ENCODE measurements around the gene SLC25A4. TPM values are rescaled to one million over a fixed set of nuclear protein-coding genes. Genes with fewer than 3 reads are reported as not detected.

The SLC25A4 gene
- total RNA-seq, 1 donor from 2014 or later = 61.5 TPM

DNA sequence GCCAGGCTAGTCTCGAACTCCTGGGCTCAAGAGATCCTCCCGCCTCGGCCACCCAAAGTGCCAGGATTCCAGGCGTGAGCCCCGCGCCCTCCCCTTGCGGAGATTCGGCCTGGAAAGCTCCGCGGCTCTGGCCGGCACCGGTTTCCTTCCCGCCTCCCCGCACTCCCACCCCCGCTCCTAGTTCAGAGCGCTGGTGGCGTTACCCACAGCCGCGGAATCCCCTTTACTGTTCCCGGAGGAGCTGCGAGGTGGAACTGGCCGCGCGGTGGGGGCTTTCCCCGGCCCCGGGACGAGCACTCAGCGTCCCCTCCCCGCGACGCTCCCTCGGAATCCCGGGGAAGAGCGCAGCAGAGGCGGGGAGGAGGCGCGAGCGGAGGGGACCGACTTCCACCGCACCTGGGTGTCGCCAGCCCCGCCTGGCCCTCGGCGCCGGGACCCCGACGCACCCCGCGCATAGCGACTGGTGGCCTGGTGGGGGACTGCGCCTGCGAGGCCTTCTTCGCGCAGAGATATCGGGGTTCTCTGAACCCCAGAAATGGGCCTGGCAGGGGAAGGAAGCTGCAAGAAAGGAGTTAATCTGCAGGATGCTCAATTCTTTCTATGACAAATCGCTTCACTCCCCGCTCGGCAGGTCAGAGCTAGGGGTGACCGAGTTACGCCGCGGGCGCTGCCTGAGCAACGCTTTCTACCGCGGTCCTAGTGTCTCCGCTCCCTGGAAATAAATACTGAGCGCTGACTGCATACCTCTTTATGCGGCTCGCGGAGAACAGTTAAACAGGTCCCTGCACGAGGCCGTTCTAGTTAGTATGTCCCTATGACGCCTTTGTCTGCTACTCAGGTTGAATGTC lies 14.6 kb upstream of the SLC25A4 start:
- DNase-seq (ENCODE audit: low spot score) = no peak
- Mint-ChIP-seq H3K4me3 (ENCODE audit: unreplicated experiment) (peak overlapping the region; percentile 78), H3K27me3 (ENCODE audit: low read depth) (peaks cover 4% of the 10 kb centered on the region), H3K36me3 (ENCODE audit: low read depth) (no peaks in the 10 kb centered on the region), H3K4me1 (ENCODE audit: low read depth) (peaks cover 11% of the 10 kb centered on the region), H3K27ac (ENCODE audit: unreplicated experiment) (peak overlapping the region; percentile 27), H3K9me3 (ENCODE audit: low read depth) (no peaks in the 10 kb centered on the region)
- TF ChIP-seq CTCF (IDR thresholded peaks at IDR 0.05) = peak; percentile 48

- Mint-ChIP-seq H3K4me1 (ENCODE audit: low read depth) (no peaks in the 10 kb centered on the region), H3K36me3 (ENCODE audit: low read depth) (no peaks in the 10 kb centered on the region), H3K27me3 (ENCODE audit: low read depth) (no peaks in the 10 kb centered on the region), H3K4me3 (ENCODE audit: unreplicated experiment) (no peak overlapping the region), H3K9me3 (ENCODE audit: low read depth) (no peaks in the 10 kb centered on the region), H3K27ac (ENCODE audit: unreplicated experiment) (no peak overlapping the region)
- peak; percentile 94 for TF ChIP-seq CTCF (IDR thresholded peaks at IDR 0.05)
- DNase-seq (ENCODE audit: low spot score) = no peak
Measured at GRCh38 chr4:185134307-185134869, 8.7 kb upstream of the SLC25A4 start.

DNA sequence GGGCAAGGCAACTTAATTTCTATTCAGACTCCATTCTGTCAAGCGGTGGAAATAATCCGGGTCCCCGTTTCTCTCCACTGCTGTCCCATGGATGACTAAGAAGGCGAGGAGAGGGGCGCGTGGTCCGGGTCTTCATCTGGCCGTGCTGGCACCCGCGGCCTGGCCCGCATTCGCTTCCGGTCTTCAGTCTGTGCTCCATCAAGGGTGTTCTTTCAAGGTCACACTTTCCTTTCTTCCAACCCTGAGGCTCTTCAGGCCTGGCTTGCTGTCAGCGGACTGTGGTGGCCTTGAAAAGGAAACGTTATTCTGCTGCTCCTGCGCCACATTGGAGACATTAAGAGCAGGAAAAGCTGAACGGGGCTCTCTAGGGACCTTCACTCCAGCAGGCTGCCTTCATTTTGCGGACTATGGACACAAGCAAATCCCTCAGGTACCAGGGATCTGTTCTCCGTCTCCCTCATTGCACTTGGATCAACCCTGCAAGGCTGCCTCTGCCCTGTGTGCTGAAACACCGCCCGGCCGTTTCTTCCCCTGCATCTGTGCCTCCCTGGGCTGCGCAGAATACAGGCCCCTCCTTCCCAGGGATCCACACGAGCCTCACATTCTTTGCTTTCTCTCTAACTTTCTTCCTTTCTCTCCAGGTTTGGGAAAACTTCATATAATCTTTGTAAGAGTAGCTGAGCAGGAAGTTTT lies 5.7 kb upstream of the SLC25A4 start:
- TF ChIP-seq CTCF (IDR thresholded peaks at IDR 0.05) = no peak
- peaks cover 2% of the 10 kb centered on the region for H3K4me1 Mint-ChIP-seq (ENCODE audit: low read depth)
- no peaks in the 10 kb centered on the region for H3K9me3 Mint-ChIP-seq (ENCODE audit: low read depth)
- no peak overlapping the region for H3K27ac Mint-ChIP-seq (ENCODE audit: unreplicated experiment)
- H3K36me3 Mint-ChIP-seq (ENCODE audit: low read depth) = no peaks in the 10 kb centered on the region
- DNase-seq (ENCODE audit: low spot score) = no peak
- no peak overlapping the region for H3K4me3 Mint-ChIP-seq (ENCODE audit: unreplicated experiment)
- H3K27me3 Mint-ChIP-seq (ENCODE audit: low read depth) = no peaks in the 10 kb centered on the region

DNA sequence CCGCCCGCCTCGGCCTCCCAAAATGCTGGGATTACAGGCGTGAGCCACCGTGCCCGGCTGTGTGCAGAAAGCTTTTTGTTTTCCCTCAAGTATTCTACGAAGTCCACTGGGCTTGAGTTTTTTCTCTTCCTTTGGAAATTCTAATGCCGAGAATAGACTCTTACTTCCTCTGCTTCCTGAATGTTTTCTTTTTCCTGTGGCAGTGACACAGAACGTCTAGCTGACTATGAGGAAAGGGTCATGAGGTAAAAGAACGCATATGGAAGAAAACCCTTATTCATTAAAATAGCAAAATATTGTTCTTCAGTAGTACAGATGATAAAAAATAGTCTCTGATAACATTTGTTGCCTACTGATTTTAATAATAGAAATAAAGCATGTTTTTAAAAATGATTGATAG lies 4.9 kb upstream of the SLC25A4 start:
- Mint-ChIP-seq H3K4me1 (ENCODE audit: low read depth) (peaks cover 5% of the 10 kb centered on the region), H3K9me3 (ENCODE audit: low read depth) (no peaks in the 10 kb centered on the region), H3K4me3 (ENCODE audit: unreplicated experiment) (no peak overlapping the region), H3K36me3 (ENCODE audit: low read depth) (no peaks in the 10 kb centered on the region), H3K27ac (ENCODE audit: unreplicated experiment) (no peak overlapping the region), H3K27me3 (ENCODE audit: low read depth) (no peaks in the 10 kb centered on the region)
- no peak for TF ChIP-seq CTCF (IDR thresholded peaks at IDR 0.05)
- DNase-seq (ENCODE audit: low spot score) = no peak

DNA sequence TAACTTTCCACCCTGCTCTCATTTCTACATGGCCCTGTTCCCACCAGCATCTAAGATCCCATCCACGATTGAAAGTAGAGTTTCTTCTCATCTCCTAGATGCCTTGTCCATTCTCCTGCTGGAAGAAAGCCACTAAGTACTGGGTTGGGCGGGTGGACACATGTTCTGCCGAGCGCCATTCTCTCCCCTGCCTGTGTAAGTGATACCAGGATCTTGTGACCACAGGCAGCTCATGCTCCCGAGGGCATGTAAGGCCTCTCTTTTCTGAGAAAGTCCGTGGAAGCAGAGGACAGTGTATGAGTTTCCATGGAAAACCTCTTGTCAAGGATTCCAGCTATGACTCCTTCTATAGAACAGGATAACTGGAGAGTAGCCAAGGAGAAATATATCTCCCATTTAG lies 3.3 kb upstream of the SLC25A4 start:
- H3K36me3 Mint-ChIP-seq (ENCODE audit: low read depth) = no peaks in the 10 kb centered on the region
- TF ChIP-seq CTCF (IDR thresholded peaks at IDR 0.05) = no peak
- no peak overlapping the region for H3K27ac Mint-ChIP-seq (ENCODE audit: unreplicated experiment)

More for the DNA sequence above, 3.3 kb upstream of the SLC25A4 start:
- no peak for DNase-seq (ENCODE audit: low spot score)
- H3K4me3 Mint-ChIP-seq (ENCODE audit: unreplicated experiment) = no peak overlapping the region
- H3K9me3 Mint-ChIP-seq (ENCODE audit: low read depth) = no peaks in the 10 kb centered on the region
- H3K27me3 Mint-ChIP-seq (ENCODE audit: low read depth) = no peaks in the 10 kb centered on the region
- H3K4me1 Mint-ChIP-seq (ENCODE audit: low read depth) = peaks cover 17% of the 10 kb centered on the region
